WTC11 (cell line): ENCODE data around the gene YARS1. TPM values are rescaled to one million over a fixed set of nuclear protein-coding genes. Genes with fewer than 3 reads are reported as not detected.
"Not testable (repeated sequence)": the region's sequence is repeated elsewhere in the genome, so short reads cannot be mapped to it uniquely, and the experiment has no call there.

Experiments used
- ATAC-seq: fragments of 200-7000 bp; cut with Tn5 transposase; 2 replicates; pipeline ENCODE4 v1.10.0; 2021; ENCODE audit warnings: mild to moderate bottlenecking, moderate library complexity
- CTCF ChIA-PET: fragments of 300-600 bp; sonication (Branson Sonifier 250); formaldehyde crosslinking; loops from one replicate; lab custom pipeline; 2021; ENCODE audit warnings: antibody characterized with exemption; lab: Charles Lee
- POLR2A ChIA-PET: fragments of 350-600 bp; sonication (Branson Sonifier 250); formaldehyde crosslinking; loops from one replicate; lab custom pipeline; 2021; ENCODE audit warnings: antibody characterized with exemption; lab: Charles Lee
- DNase-seq: peaks from one replicate; pipeline ENCODE4 v3.0.0; 2021; ENCODE audit warnings: low spot score
- H3K27ac Mint-ChIP-seq: 2 replicates; pipeline ENCODE4 v1.8.0; 2021; ENCODE audit warnings: mixed read lengths
- H3K27me3 Mint-ChIP-seq: 2 replicates; pipeline ENCODE4 v1.8.0; 2021; ENCODE audit warnings: low read depth, mild to moderate bottlenecking, moderate library complexity, mixed read lengths
- H3K36me3 Mint-ChIP-seq: 2 replicates; pipeline ENCODE4 v1.8.0; 2021; ENCODE audit warnings: mixed read lengths
- H3K4me1 Mint-ChIP-seq: 2 replicates; pipeline ENCODE4 v1.8.0; 2022; ENCODE audit warnings: mixed read lengths
- H3K4me3 Mint-ChIP-seq: 2 replicates; pipeline ENCODE4 v1.8.0; 2021; ENCODE audit warnings: mild to moderate bottlenecking, moderate library complexity, mixed read lengths
- H3K9me3 Mint-ChIP-seq: 2 replicates; pipeline ENCODE4 v1.8.0; 2021; ENCODE audit warnings: mixed read lengths
- CBFB ChIP-seq: sonication (generic); formaldehyde crosslinking; IDR thresholded peaks from 2 replicates; pipeline ENCODE4 v1.8.1; 2022; ENCODE audit warnings: mild to moderate bottlenecking, low read depth, missing genetic modification reagents
- IRF2 ChIP-seq: sonication (generic); formaldehyde crosslinking; IDR thresholded peaks from 2 replicates; pipeline ENCODE4 v1.8.0; 2022; ENCODE audit warnings: low read depth, missing genetic modification reagents, borderline replicate concordance
- KAT7 ChIP-seq: sonication (generic); formaldehyde crosslinking; IDR thresholded peaks from 2 replicates; pipeline ENCODE4 v1.8.1; 2023; ENCODE audit warnings: missing genetic modification reagents, mild to moderate bottlenecking, borderline replicate concordance
- SP1 ChIP-seq: sonication (generic); formaldehyde crosslinking; conservative IDR thresholded peaks from 2 replicates; pipeline ENCODE4 v1.8.1; 2022; ENCODE audit warnings: missing genetic modification reagents
- TP53 ChIP-seq: sonication (generic); formaldehyde crosslinking; IDR thresholded peaks from 2 replicates; pipeline ENCODE4 v1.8.1; 2023; ENCODE audit warnings: mild to moderate bottlenecking, missing genetic modification reagents
- ZNF263 ChIP-seq: sonication (generic); formaldehyde crosslinking; IDR thresholded peaks from 2 replicates; pipeline ENCODE4 v1.8.1; 2022; ENCODE audit warnings: low read depth, mild to moderate bottlenecking, moderate library complexity, missing genetic modification reagents
- ZNF396 ChIP-seq: fragments of 250-450 bp; sonication (Bioruptor Pico); IDR thresholded peaks from 2 replicates; pipeline ENCODE4 v1.8.0; 2021; ENCODE audit warnings: mild to moderate bottlenecking, moderate library complexity, borderline replicate concordance
- ZNF416 ChIP-seq: fragments of 250-450 bp; sonication (Bioruptor Pico); IDR thresholded peaks from 2 replicates; pipeline ENCODE4 v1.9.0; 2021; ENCODE audit warnings: mild to moderate bottlenecking, inconsistent platforms
- ZNF423 ChIP-seq: fragments of 250-450 bp; sonication (Bioruptor Pico); IDR thresholded peaks from 2 replicates; pipeline ENCODE4 v2.1.2; 2022; ENCODE audit warnings: mild to moderate bottlenecking, moderate library complexity
- total RNA-seq: library from RNA; stranded (reverse); gene quantifications from 3 replicates; pipeline ENCODE4 v1.2.3, GENCODE V29; 2021
- TF ChIP-seq, protein P1 (sequence below): fragments of 250-450 bp; sonication (Bioruptor Pico); IDR thresholded peaks from 2 replicates; pipeline ENCODE4 v1.9.0; 2021; ENCODE audit warnings: mild to moderate bottlenecking, borderline replicate concordance
- TF ChIP-seq, protein P2 (sequence below): fragments of 250-450 bp; sonication (Bioruptor Pico); conservative IDR thresholded peaks from 2 replicates; pipeline ENCODE4 v1.9.0; 2021; ENCODE audit warnings: mild to moderate bottlenecking
- TF ChIP-seq, protein P3 (sequence below): sonication (generic); formaldehyde crosslinking; IDR thresholded peaks from 2 replicates; pipeline ENCODE4 v1.8.1; 2023; ENCODE audit warnings: mild to moderate bottlenecking, moderate library complexity, missing genetic modification reagents

YARS1 gene
- total RNA-seq, 1 experiment from 2014 or later, result 197 TPM

- TF ChIP-seq, protein P1, sequence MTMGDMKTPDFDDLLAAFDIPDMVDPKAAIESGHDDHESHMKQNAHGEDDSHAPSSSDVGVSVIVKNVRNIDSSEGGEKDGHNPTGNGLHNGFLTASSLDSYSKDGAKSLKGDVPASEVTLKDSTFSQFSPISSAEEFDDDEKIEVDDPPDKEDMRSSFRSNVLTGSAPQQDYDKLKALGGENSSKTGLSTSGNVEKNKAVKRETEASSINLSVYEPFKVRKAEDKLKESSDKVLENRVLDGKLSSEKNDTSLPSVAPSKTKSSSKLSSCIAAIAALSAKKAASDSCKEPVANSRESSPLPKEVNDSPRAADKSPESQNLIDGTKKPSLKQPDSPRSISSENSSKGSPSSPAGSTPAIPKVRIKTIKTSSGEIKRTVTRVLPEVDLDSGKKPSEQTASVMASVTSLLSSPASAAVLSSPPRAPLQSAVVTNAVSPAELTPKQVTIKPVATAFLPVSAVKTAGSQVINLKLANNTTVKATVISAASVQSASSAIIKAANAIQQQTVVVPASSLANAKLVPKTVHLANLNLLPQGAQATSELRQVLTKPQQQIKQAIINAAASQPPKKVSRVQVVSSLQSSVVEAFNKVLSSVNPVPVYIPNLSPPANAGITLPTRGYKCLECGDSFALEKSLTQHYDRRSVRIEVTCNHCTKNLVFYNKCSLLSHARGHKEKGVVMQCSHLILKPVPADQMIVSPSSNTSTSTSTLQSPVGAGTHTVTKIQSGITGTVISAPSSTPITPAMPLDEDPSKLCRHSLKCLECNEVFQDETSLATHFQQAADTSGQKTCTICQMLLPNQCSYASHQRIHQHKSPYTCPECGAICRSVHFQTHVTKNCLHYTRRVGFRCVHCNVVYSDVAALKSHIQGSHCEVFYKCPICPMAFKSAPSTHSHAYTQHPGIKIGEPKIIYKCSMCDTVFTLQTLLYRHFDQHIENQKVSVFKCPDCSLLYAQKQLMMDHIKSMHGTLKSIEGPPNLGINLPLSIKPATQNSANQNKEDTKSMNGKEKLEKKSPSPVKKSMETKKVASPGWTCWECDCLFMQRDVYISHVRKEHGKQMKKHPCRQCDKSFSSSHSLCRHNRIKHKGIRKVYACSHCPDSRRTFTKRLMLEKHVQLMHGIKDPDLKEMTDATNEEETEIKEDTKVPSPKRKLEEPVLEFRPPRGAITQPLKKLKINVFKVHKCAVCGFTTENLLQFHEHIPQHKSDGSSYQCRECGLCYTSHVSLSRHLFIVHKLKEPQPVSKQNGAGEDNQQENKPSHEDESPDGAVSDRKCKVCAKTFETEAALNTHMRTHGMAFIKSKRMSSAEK (CRISPR knock-in tag), result no peak
- TF ChIP-seq, protein P2, sequence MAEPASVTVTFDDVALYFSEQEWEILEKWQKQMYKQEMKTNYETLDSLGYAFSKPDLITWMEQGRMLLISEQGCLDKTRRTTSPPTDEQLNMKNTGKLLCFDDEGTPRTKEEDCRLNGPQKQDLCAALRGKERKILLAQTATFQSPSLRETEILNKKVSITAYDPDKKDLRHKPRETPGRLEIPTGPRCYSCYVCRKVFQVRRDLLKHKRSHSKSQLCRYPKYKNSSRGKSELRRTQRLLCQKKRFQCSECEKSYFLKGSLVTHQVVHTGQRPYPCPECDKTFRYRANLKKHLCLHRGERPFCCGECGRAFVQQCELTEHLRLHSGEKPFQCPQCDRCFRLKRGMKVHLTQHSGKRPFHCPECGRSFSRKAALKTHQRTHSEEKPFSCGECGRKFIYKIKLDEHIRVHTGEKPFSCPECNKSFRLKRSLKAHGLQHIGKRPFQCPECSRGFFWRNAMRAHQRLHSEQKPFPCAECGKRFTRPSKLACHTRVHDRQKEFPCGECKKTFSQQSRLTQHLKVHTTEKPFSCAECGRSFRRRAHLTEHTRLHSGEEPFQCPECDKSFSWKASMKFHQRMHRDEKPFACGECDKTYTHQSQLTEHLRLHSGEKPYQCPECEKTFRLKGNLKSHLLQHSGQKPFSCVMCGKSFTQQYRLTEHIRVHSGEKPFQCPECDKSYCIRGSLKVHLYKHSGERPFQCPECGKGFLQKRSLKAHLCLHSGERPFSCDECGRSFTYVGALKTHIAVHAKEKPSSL (CRISPR knock-in tag), result no peak
- TF ChIP-seq SP1 (no peak), ZNF416 (CRISPR knock-in tag) (no peak)
Observed at GRCh38 chr1:32797456-32797855, 19.7 kb downstream of the YARS1 start (continued).

DNA sequence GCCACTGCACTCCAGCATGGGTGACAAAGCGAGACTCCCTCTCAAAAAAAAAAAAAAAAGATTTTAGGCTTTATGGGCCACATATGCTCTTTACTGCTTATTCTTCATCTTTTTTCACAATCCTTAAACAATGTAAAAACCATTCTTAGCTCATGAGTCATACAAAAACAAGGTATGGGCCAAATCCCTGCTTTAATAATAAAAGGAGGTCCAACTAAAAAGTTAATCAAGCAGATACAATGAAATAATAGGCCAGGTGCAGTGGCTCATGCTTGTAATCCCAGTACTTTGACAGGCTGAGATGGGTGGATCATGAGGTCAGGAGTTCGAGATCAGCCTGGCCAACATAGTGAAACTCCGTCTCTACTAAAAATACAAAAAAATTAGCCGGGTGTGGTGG is 21.4 kb downstream of the YARS1 start:
- H3K27me3 Mint-ChIP-seq, H3K9me3 Mint-ChIP-seq, ATAC-seq, H3K27ac Mint-ChIP-seq, DNase-seq, POLR2A ChIA-PET, H3K4me3 Mint-ChIP-seq, H3K4me1 Mint-ChIP-seq, CTCF ChIA-PET: not testable (repeated sequence)
- peaks cover 62% of the 10 kb centered on the region for H3K36me3 Mint-ChIP-seq

GRCh38 chr1:32791881-32792280 is 25.3 kb downstream of the YARS1 start:
- ChIA-PET POLR2A (no interaction called here), CTCF (interaction anchor here (1.2 kb wide), 1 partner anchor 79 kb away, joined by 5 read pairs; no protein-coding TSS in a partner anchor)
- no peaks in the 10 kb centered on the region for H3K9me3 Mint-ChIP-seq
- TF ChIP-seq, protein P2 (CRISPR knock-in tag), result no peak
- TF ChIP-seq, protein P1 (CRISPR knock-in tag), result no peak
- no peak for TF ChIP-seq KAT7
- TF ChIP-seq TP53, result no peak
- TF ChIP-seq CBFB, result no peak
- no peak for TF ChIP-seq ZNF263 (CRISPR knock-in tag)
- TF ChIP-seq ZNF396, result no peak
- TF ChIP-seq ZNF423 (CRISPR knock-in tag), result no peak
- TF ChIP-seq IRF2 (CRISPR knock-in tag), result no peak
- TF ChIP-seq, protein P3, sequence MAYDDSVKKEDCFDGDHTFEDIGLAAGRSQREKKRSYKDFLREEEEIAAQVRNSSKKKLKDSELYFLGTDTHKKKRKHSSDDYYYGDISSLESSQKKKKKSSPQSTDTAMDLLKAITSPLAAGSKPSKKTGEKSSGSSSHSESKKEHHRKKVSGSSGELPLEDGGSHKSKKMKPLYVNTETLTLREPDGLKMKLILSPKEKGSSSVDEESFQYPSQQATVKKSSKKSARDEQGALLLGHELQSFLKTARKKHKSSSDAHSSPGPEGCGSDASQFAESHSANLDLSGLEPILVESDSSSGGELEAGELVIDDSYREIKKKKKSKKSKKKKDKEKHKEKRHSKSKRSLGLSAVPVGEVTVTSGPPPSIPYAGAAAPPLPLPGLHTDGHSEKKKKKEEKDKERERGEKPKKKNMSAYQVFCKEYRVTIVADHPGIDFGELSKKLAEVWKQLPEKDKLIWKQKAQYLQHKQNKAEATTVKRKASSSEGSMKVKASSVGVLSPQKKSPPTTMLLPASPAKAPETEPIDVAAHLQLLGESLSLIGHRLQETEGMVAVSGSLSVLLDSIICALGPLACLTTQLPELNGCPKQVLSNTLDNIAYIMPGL (CRISPR knock-in tag), result no peak
- TF ChIP-seq, all 79 proteins: peak for 0
- H3K36me3 Mint-ChIP-seq, result peaks cover 53% of the 10 kb centered on the region
- no peak for ATAC-seq
- no peak overlapping the region for H3K4me3 Mint-ChIP-seq
- no peaks in the 10 kb centered on the region for H3K27me3 Mint-ChIP-seq
- H3K4me1 Mint-ChIP-seq, result no peaks in the 10 kb centered on the region
- H3K27ac Mint-ChIP-seq, result no peak overlapping the region
- DNase-seq, result no peak

- CTCF ChIA-PET, H3K27me3 Mint-ChIP-seq, ATAC-seq, H3K4me1 Mint-ChIP-seq, H3K4me3 Mint-ChIP-seq, DNase-seq, H3K27ac Mint-ChIP-seq, H3K9me3 Mint-ChIP-seq: not testable (repeated sequence)
- peaks cover 65% of the 10 kb centered on the region for H3K36me3 Mint-ChIP-seq
- POLR2A ChIA-PET, result interaction anchor here (0.7 kb wide), 2 partner anchors 77 to 1443 kb away, joined by 3 to 4 read pairs; no protein-coding TSS in a partner anchor
Observed at GRCh38 chr1:32789356-32789755, 27.8 kb downstream of the YARS1 start.
